ENCODE results near the gene MYH11. TPM values are rescaled to one million over a fixed set of nuclear protein-coding genes. Genes with fewer than 3 reads are reported as not detected.

Gene MYH11
- total and polyA plus RNA-seq, 2 of the 13 experiments (the other 11 are each of a cell fraction or from before 2014, with no cell fraction given), result not detected

- POLR2A ChIA-PET, result no interaction called here
- TF ChIP-seq ZNF629 (CRISPR knock-in tag; conservative IDR thresholded peaks at IDR 0.05), result peak; percentile 72
- TF ChIP-seq ZNF333 (CRISPR knock-in tag; IDR thresholded peaks at IDR 0.05; ENCODE audit: borderline replicate concordance), result no peak
- no peak for TF ChIP-seq ZNF800 (CRISPR knock-in tag; IDR thresholded peaks at IDR 0.05)
- 10% methylated on average over 10 of the region's 10 CpGs for WGBS (ENCODE audit: low lambda C conversion rate)
- no peaks in the 10 kb centered on the region for H3K4me1 ChIP-seq (ENCODE audit: insufficient read depth, low read length)
- intact Hi-C loops (cut with micrococcal nuclease; ENCODE audit: unreplicated experiment), result no loop called here
- H3K79me2 ChIP-seq (ENCODE audit: insufficient read depth, low read length), result no peaks in the 10 kb centered on the region
- ATAC-seq (no peak), FAIRE-seq (no peak), DNase-seq (ENCODE audit: low spot score) (no peak)
- no peaks in the 10 kb centered on the region for H3K36me3 ChIP-seq (replicated peaks in 1 of 2; ENCODE audit: control insufficient read depth in 1 of 2, insufficient read depth in 2 of 2, low read length in 2 of 2)
- H4K20me1 ChIP-seq (ENCODE audit: insufficient read depth, low read length), result no peaks in the 10 kb centered on the region
- H3K27ac ChIP-seq (ENCODE audit: extremely low read length, insufficient read depth, low read length), result no peak overlapping the region
- BruUV-seq (replicated peaks), result no TSS peak
- peaks cover 5 to 20% of the 10 kb centered on the region in 2 experiments; a peak in 4 of 5 replicates for H3K27me3 ChIP-seq (ENCODE audit: control insufficient read depth in 1 of 2, insufficient read depth in 2 of 2, low read length in 2 of 2)
- no peak overlapping the region for H3K4me2 ChIP-seq (ENCODE audit: low read depth, low read length)
- H3K9me3 ChIP-seq (ENCODE audit: low read length), result no peaks in the 10 kb centered on the region
- CTCF ChIA-PET (ENCODE audit: low intra/inter-chr PET ratio, low total read pairs), result no interaction called here
- H3K4me3 ChIP-seq (replicated peaks in 1 of 3; ENCODE audit: insufficient read depth in 1 of 3, low read depth in 2 of 3, low read length in 3 of 3), result no peak overlapping the region
- in situ Hi-C loops (cut with HindIII; ENCODE audit: extremely low pct_ligation_motif_present, low pct_unique_long_range_greater_than_20kb), result no loop called here
- no peak overlapping the region for H3K9ac ChIP-seq (ENCODE audit: insufficient read depth, low read depth, low read length)
- no peak overlapping the region for H2AFZ ChIP-seq (ENCODE audit: low read length)
Measured at GRCh38 chr16:15836965-15837611, 19.7 kb downstream of the MYH11 start.

GRCh38 chr16:15836074-15836473, 20.8 kb downstream of the MYH11 start:
- intact Hi-C loops (cut with micrococcal nuclease; ENCODE audit: unreplicated experiment) (no loop called here), in situ Hi-C loops (cut with HindIII; ENCODE audit: extremely low pct_ligation_motif_present, low pct_unique_long_range_greater_than_20kb) (no loop called here)
- Histone ChIP-seq H3K4me2 (ENCODE audit: low read depth, low read length) (no peak overlapping the region), H3K4me3 (replicated peaks in 1 of 3; ENCODE audit: insufficient read depth in 1 of 3, low read depth in 2 of 3, low read length in 3 of 3) (no peak overlapping the region), H2AFZ (ENCODE audit: low read length) (no peak overlapping the region), H3K36me3 (replicated peaks in 1 of 2; ENCODE audit: control insufficient read depth in 1 of 2, insufficient read depth in 2 of 2, low read length in 2 of 2) (no peaks in the 10 kb centered on the region), H4K20me1 (ENCODE audit: insufficient read depth, low read length) (no peaks in the 10 kb centered on the region), H3K27me3 (ENCODE audit: control insufficient read depth in 1 of 2, insufficient read depth in 2 of 2, low read length in 2 of 2) (peaks cover 5 to 25% of the 10 kb centered on the region in 2 experiments; a peak in 3 of 5 replicates), H3K9me3 (ENCODE audit: low read length) (no peaks in the 10 kb centered on the region), H3K9ac (ENCODE audit: insufficient read depth, low read depth, low read length) (no peak overlapping the region), H3K79me2 (ENCODE audit: insufficient read depth, low read length) (no peaks in the 10 kb centered on the region), H3K4me1 (ENCODE audit: insufficient read depth, low read length) (no peaks in the 10 kb centered on the region), H3K27ac (ENCODE audit: extremely low read length, insufficient read depth, low read length) (no peak overlapping the region)
- ChIA-PET POLR2A (no interaction called here), CTCF (ENCODE audit: low intra/inter-chr PET ratio, low total read pairs) (no interaction called here)
- no TSS peak for BruUV-seq (replicated peaks)
- 25% methylated on average over 6 of the region's 6 CpGs for WGBS (ENCODE audit: low lambda C conversion rate)
- FAIRE-seq (no peak), DNase-seq (ENCODE audit: low spot score) (no peak), ATAC-seq (no peak)
- TF ChIP-seq TFE3 (CRISPR knock-in tag; IDR thresholded peaks at IDR 0.05) (no peak), ZNF180 (CRISPR knock-in tag; IDR thresholded peaks at IDR 0.05; ENCODE audit: borderline replicate concordance, low read depth) (no peak), ZNF549 (CRISPR knock-in tag; IDR thresholded peaks at IDR 0.05) (no peak), ZBTB49 (CRISPR knock-in tag; IDR thresholded peaks at IDR 0.05; ENCODE audit: borderline replicate concordance) (no peak), PHF21A (CRISPR knock-in tag; IDR thresholded peaks at IDR 0.05) (no peak), ZNF513 (CRISPR knock-in tag; conservative IDR thresholded peaks at IDR 0.05) (no peak)

Measured in HepG2 (cell line).